Fibroblast of gingiva (primary cell): ENCODE data around the gene ANO6.
"Not testable (repeated sequence)": the region's sequence is repeated elsewhere in the genome, so short reads cannot be mapped to it uniquely, and the experiment has no call there.

ENCODE experiments used
- DNase-seq: peaks from one replicate; pipeline ENCODE4 v3.0.0-alpha.2; 2011; ENCODE audit warnings: low read depth

The ANO6 gene

DNA sequence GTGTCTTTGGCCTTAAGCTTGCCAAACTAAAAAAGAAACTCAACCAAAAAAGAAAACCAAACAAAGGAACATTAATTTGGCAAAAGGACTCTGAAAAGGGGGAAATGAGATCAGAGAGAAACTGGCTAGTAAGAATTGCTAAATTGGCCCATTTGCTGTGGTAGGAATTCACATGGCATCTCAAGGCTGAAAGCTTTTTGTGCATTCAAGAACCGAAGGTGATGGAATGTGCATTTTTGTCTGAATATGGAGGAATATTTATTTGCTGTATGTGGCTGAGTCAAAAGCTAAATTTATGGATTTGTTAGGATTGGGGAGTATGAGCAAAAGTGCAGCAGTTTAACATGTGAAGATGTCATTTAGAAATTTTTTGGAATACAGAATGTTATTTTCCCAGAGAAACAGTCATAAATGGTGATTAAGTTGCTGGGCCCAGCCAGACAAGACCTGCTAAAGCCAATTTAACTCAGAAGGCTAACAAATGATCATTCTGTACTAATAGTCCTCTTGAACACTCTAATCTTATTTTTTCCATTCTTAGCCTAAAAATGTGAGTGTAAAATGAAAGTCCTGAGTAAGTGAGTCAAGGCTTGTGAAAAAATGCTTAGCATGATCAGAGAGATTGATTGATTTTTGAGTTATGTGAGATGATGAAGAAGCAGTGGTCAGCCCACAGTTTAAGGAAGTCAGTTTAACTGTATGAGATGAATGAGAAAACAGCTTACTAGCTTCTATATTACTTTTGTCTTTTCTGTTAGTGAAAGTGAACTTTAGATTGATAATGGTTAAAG is 94.1 kb downstream of the ANO6 start:
- DNase-seq: peak; percentile 58

DNA sequence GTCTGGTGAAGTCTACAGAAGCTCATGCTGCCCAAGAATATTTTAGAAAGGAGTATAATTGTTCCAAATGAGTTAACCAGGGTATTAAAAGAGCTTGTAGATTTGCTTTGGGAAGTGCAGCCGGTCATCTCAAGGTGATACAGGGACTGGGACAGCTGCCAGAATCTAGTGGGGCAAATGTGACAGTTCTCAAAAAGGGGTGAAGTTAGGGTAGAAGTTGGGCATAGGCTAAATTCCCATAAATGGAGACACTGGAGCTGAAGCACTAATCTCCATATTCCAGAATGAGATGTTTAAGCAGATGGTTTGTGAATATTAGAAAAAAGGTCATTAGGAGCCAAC is 94.7 kb downstream of the ANO6 start:
- no peak for DNase-seq

DNA sequence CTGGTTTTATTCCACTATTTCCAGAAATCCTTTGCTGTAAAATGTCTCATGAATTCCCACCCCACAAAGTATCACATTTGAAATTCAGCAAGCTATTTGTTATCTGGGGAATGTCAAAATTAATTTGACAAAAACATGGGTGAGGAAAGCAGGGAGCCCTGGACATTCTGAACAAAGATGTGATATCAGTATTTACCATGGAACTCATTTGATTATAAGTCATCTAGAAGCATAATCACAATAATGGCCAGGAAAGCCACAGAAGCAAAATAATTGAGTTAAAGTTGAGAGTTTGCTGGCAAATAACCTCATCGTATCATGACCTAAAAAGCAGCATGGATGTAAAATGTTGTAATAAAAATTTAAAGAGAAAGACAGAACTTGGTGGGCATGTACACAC is 96.1 kb downstream of the ANO6 start:
- no peak for DNase-seq

DNA sequence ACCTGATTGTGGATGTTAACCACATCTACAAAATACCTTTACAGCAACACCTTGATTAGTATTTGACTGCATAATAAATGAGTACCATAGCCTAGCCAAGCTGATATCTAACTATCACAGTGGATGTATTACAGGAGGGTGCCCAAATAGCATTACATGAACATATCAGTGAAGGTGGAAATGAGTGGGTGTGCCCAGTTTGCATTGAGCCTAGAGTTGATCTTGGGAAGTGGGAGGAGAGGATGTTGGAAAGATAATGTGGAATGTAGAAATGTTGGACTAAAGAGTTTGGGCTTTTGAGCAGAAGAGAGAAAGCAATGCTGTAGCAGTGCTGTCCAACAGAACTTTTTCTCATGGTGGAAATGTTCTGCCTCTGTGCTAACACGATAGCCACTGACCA is 98.9 kb downstream of the ANO6 start:
- DNase-seq: no peak

DNA sequence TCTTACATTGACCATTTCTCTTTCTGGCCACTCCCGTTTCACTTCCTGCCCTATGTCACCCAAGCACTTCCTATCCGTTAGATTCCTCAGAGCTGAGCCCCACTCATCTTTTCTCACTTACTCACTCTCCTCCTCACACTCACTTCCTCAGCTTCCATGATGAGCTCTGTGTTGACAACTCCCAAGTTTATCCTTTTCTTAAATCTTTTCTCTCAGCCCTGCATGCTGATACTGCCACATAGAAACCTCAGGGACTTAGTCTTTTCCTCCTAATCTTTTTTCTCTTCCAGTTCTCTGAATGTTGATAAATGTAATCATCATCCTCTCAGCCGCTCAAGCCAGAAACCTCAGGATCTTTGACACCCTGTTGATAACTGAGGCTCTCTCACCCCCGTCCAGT is 99.6 kb downstream of the ANO6 start:
- no peak for DNase-seq

DNA sequence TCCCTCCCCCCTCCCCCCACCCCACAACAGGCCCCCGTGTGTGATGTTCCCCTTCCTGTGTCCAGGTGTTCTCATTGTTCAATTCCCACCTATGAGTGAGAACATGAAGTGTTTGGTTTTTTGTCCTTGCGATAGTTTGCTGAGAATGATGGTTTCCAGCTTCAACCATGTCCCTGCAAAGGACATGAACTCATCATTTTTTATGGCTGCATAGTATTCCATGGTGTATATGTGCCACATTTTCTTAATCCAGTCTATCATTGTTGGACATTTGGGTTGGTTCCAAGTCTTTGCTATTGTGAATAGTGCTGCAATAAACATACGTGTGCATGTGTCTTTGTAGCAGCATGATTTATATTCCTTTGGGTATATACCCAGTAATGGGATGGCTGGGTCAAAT is 101.4 kb downstream of the ANO6 start:
- DNase-seq: not testable (repeated sequence)

DNA sequence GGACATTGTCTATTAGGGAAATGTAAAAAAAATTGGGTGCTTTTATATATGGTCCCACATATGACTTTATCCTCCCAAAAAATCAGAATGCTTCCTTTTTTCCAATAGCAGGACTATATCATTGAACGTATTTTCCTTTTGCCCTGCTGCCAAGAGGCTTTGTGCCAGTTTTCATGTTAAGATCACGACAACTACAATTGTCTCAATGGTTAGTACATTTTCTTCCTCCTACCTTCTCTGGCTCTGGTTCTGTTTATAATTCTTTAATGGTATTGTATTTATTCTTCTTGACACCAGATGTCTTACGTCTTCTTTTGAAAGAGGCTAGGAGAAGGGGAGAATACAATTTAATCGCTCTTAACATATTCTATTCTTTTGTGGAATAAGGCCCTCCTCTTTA is 106.9 kb downstream of the ANO6 start:
- DNase-seq: no peak

DNA sequence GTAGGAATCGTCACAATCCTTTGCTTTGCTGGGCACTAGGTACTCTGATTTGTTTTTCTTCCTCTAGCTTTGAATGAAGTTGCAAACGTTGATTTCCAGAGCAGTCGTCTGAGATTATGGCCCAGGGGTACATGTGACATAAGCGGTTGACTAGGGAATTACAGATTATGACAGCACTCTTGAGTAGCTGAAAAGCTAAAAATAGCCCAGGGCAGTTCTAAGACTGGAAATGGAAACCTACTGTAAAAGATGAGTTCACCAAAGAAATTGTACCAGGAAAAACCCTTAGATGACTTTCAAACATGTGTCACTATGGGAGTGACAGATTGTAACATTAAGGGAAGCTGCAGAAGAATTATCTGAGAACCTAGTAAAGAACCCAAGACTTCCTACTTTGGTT is 108.5 kb downstream of the ANO6 start:
- no peak for DNase-seq

DNA sequence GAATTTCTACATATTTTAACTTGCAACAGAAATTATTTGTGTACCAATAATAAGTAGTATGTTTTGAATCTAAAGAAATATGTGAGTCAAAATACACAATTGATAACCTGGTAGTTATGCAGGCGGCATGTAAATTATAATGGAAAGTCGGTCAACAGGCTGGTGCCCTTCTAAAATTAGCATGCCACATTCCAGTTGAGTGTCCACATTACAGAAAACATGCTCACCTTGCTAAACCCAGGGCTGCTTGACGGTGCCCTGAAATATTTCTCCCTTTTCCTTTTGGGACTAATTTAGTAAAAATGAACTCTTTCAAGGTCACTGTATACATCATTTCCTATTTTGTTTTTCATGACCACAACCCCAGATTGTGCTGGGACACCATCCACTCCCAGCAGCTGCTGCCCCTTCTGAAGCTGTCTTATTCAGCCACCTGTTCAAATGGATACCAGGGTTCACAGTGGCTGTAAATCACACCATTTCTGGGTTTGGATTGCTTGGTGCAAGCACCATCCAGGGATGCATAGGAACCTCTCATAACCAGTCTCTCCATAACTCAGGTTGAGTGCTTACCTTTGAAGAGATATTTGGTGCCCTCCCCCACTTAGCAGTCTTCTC is 110.6 kb downstream of the ANO6 start:
- no peak for DNase-seq

DNA sequence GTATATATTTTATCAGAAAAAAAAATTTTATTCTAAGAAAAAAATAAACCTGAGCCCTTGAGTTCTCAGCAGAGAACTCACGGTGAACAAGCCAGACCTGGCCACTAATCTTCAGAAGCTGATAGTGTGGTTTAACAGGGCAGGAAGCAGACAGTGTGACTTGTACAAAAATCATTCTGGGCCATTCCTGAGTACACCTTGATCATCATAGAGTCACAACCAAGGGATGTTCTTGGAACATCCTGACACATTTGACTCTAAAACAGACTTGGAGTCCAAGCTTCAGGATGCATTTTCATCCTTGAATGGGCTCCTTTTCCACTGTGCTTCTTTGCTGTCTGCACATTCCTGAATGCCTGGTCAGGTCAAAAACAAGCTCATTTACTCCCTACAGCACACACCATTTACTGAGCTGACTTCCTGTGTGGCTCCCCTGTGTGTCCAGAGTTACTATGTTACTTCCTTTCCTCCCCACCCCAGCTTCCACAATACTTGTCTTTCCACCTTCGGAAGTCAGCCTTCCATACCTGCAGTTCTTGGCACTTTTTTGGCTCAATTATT is 112.0 kb downstream of the ANO6 start:
- no peak for DNase-seq

DNA sequence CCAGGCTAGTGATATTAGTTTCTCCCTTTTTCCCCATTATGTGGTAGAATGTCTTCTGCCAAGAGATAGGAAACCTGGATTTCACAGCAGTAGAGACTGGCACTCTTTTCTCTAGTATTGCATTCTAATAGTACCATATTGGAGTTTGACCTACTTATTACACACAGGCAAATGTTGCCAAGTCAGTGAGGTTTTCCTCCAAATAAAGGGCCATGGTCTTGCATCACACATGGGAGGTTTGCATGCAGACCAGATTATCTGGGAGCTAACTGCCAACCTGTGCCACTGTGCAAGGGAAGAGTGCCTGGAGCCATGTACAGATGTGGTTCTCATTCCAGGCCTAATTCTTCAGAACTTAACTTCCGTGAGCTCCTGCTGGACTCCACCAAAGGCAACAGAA is 113.3 kb downstream of the ANO6 start:
- peak; percentile 69 for DNase-seq

DNA sequence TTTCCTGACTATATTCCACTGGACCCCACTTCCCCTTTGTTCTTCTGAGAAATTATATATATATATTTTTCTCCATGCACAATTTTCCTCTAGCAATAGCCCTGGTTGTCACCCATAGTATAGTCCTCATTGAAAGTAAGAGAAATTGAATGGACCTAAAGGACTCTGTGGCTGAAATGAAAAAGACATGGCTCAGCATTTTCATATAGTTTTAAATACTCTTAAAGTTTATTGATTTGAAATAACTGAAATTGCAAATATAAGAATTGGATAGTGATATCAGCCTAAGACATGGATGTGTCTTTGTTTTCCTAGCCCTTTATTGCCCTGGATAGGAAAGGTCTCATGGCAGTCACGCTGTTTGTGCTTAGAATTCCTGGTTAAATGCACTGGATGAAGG is 113.8 kb downstream of the ANO6 start:
- no peak for DNase-seq

DNA sequence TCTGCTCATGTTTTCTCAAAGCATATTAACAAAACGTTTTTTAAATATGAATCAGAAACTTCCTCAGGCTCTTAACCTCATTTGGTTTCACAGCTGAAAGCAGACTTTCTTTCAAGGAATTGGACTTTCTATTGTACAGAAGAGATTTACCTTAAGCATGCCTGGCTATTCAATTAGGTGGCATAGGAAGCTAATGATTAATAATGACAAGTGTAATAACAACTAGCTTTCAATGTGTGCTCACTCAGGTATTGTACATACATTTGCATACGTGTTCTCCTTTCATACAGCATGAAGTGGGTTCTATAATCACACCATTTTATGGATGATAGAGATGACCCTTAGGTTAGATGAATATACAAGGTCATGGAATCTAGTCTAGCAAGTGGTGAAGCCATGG is 115.7 kb downstream of the ANO6 start:
- no peak for DNase-seq

DNA sequence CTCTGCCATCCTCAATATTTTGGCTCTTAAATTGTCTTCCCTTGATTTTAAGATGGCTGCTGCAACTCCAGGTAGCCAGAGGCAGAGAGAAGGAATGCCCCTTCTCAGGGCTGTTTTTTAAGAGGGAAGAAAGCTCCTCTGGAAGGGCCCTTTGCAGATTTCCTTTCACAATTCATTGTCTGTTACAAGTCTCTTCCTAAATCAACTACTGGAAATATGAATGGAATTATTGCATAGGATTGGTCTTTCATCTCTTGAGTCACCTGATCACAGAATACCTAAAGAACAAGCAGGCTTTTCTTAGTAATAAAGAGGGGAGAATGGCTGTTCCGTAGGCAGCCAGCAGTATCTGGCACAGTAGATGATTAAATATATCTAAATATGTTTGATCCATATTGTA is 118.5 kb downstream of the ANO6 start:
- DNase-seq: no peak

DNA sequence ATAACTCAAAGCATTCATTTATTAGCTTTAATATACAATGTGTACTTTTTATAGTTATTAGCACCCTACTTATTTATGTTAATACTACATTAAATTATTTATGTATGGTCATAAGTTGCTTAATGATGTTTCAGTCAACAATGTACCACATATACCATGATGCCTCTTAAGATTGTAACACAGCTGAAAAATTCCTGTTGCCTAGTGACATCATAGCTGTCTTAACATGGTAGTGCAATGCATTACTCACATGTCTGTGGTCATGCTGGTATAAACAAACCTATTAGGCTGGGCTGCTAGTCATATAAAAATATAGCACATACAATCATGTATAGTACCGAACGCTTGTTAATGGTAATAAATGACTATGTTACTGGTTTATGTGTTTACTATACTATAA is 120.4 kb downstream of the ANO6 start:
- peak; percentile 93 for DNase-seq

DNA sequence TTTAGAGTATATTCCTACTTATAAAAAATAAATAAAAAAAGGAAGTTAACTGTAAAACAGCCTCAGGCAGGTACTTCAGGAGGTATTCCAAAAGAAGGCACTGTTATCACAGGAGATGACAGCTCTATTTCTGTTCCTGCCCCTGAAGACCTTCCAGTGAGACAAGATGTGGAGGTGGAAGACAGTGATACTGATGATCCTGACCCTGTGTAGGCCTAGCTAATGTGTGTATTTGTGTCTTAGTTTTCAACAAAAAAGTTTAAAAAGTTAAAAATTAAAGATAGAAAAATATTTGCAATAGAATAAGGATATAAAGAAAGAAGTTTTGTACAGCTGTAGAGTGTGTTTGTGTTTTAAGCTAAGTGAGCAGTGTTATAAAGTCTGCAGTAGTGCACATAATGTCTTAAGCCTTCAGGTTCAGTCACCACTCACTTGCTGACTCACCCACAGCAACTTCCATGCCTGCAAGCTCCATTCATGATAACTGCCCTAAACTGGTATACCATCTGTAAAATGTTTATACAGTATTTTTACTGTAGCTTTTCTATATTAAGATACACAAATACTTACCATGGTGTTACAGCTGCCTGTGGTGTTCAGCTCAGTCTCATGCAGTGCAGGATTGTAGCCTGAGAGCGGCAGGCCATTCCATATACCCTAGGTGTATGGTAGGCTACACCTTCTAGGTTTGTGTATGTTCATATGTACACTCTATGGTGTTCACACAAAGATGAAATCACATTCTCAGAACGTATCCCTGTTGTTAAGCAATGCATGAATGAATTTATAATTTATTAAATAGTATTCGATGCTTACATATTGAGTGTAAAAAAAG is 121.1 kb downstream of the ANO6 start:
- DNase-seq: peak; percentile 73

DNA sequence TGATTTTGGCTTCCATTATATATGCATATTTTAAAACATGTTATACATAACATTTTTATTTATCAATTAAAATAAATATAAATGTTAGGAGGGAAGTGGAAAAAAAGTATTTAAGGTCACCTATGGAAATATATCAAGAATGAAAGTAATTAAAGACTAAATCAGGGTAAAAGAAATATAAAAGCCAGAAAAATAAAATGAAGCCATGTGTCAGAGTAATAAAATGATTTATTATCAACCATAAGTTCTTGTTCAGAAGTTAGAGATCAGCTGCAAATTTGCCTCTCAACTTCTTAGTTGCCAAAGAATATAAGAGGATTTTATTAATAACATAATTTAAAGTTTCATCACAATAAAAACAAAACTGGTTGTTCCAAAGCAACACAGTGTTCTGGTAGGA is 121.9 kb downstream of the ANO6 start:
- DNase-seq: no peak

DNA sequence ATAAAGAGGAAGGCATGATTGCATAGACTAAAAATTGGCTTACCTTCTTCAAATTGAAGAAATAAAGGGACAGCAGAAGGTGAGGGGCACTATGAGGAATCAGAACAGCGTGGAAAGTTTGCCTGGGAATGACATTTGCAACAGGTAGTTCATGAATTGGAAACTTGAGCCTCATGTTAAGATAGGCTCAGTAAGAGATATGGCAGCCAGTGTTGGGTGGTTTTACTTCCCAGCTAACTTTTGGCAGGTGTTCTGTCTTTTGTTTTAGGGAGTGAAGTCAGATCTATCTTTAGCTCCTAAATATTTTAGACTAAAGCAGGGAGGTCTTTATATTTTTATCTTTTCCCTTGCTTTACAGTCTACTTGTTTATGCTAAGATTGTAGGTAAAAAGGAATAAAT is 122.4 kb downstream of the ANO6 start:
- no peak for DNase-seq

DNA sequence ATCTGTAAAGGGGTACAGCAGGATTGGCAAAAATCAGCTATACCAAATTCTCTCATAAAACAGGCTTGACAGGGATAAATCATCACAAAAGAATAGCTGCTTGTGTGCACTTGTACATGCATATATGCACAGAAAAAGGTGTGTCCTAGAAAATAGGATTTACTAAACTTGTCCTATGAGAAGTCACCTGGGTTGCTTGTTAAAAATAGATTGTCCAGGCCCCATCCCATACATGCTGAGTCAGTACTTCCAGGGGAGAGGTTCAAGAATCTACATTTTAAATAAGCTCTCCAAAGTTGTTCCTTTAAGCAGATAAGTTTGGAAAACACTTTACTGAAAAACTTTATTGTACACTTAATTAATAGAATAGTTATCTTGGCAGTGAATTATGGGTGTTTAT is 123.1 kb downstream of the ANO6 start:
- DNase-seq: no peak

DNA sequence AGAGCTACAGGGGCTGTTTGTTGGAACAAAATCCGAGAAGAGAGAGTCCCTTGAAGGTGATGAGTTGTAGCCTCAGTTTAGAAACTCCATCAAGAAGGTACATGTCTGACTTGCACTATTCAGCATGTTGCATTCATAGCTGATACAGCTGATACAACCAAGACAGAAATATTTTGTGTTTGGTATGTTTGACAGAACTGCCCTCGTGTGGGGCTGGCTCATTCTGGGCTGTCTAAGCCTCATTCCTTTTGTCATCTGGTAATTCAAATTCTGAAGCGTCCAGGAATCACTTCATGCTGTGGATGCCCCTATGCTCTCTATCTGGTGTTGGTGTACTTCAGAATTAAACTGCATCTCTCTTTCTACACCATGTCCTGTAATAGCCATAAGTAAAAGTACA is 126.3 kb downstream of the ANO6 start:
- DNase-seq: no peak

DNA sequence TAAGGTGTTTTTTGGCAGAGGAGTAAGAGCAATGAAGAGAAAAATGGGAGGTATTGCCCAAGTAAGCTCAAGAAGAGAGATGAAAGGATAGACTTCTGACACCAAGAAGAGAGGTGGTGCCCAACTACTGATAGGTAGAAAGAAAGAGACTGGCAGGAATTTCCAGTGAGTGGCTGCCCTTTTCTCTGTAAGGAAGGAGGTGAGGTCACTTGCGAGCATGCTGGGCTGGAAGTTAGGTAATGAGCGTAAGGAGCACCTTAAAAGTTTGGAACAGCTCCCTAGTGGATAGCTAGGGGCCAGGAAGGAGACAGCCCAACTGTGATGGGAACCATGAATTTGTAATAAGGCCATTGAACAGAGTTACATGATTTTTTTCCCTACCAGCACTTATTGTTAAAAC is 127.0 kb downstream of the ANO6 start:
- DNase-seq: no peak

DNA sequence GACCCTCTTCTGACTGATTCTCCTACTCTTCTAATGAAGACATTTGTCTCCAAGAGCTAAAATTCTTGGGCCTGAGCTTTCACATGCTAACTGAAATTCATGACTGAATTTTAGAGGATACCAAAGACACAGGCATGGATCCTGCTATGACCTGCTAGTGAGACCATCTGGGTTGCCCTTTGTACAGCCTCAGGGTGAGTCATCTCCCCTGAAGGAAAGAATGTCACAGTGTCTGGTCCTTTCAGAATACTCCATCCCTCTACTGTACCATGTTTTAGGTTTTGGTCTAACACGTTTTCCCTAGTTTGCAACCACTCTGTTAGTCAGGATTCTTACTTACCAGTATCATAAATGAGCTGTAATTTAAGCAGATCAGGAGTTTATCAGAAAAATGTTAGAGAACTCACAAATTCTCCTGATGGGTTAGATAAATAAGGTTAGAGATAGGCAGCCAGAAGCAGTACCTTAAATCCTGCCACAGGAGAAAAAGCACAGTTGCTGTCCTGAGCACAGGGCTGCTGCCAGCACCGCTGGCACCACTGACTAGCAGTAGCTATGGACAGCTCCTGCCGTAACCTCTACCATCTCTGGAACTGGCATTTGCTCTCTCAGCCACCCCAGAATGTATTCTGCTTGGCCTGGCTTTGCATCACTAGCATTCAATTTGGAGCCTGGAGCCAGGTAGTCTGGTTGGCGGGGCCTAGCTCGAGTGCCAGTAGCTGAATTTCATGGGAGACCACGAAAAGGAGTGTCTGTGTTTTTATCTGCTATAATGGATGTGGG is 127.6 kb downstream of the ANO6 start:
- DNase-seq: peak; percentile 18
